NCI-H446 (cell line): ENCODE data around the gene OR6K3.
"Not testable (repeated sequence)": the region's sequence is repeated elsewhere in the genome, so short reads cannot be mapped to it uniquely, and the experiment has no call there.

Experiments
- DNase-seq, 2 experiments: peaks; one replicate each; lab custom pipeline; 2025; lab: John Stamatoyannopoulos, UW

Gene OR6K3

GRCh38 chr1:158720620-158721019 lies at the start of gene OR6K3:
Gene OR6K3 (minus strand): TSS chr1:158720720. CDS start chr1:158718115, 2,605 bp downstream.
- DNase-seq, result no peak

GRCh38 chr1:158754420-158754819 lies 33.9 kb upstream of the OR6K3 start, which contains the start of gene OR6K6:
Gene OR6K6 (plus strand): TSS chr1:158754720. CDS start chr1:158754888, 168 bp downstream.
- no peak for DNase-seq

GRCh38 chr1:158752155-158752712 lies 31.7 kb upstream of the OR6K3 start:
- DNase-seq, result no peak

GRCh38 chr1:158735848-158736247 lies 15.3 kb upstream of the OR6K3 start:
- DNase-seq, result no peak

GRCh38 chr1:158732524-158732923 lies 12.0 kb upstream of the OR6K3 start:
- no peak for DNase-seq

GRCh38 chr1:158731707-158732106 lies 11.2 kb upstream of the OR6K3 start:
- DNase-seq, result no peak

GRCh38 chr1:158730453-158730852 lies 9.9 kb upstream of the OR6K3 start:
- no peak for DNase-seq

GRCh38 chr1:158728510-158729225 lies 8.1 kb upstream of the OR6K3 start:
- no peak for DNase-seq

- DNase-seq, result no peak
These were observed 3.9 kb upstream of the OR6K3 start for GRCh38 chr1:158724442-158724841.

- DNase-seq, result no peak
These were observed 856 bp downstream of the OR6K3 start for GRCh38 chr1:158719664-158720063.

- DNase-seq, result no peak
These were observed 3.2 kb downstream of the OR6K3 start for GRCh38 chr1:158717344-158717743.

- DNase-seq, result no peak
These were observed 4.2 kb downstream of the OR6K3 start for GRCh38 chr1:158716335-158716734.

- DNase-seq, result no peak
These were observed 5.8 kb downstream of the OR6K3 start for GRCh38 chr1:158714754-158715153.

- DNase-seq, result no peak
These were observed 9.4 kb downstream of the OR6K3 start for GRCh38 chr1:158711098-158711497.

GRCh38 chr1:158706096-158706495 lies 14.4 kb downstream of the OR6K3 start:
- no peak for DNase-seq

GRCh38 chr1:158700552-158700951 lies 20.0 kb downstream of the OR6K3 start, which contains the start of gene OR6K2:
Gene OR6K2 (minus strand): TSS chr1:158700652. CDS start chr1:158700652, 0 bp downstream.
- no peak for DNase-seq

- DNase-seq, result no peak
These were observed 25.9 kb downstream of the OR6K3 start for GRCh38 chr1:158694596-158694995.

GRCh38 chr1:158692356-158692755 lies 28.2 kb downstream of the OR6K3 start:
- no peak for DNase-seq

GRCh38 chr1:158691907-158692306 lies 28.6 kb downstream of the OR6K3 start:
- DNase-seq, result no peak

GRCh38 chr1:158691149-158691548 lies 29.4 kb downstream of the OR6K3 start:
- not testable (repeated sequence) for DNase-seq

GRCh38 chr1:158689875-158690274 lies 30.6 kb downstream of the OR6K3 start:
- no peak for DNase-seq

GRCh38 chr1:158689110-158689509 lies 31.4 kb downstream of the OR6K3 start:
- no peak for DNase-seq

- DNase-seq, result not testable (repeated sequence)
These were observed 32.2 kb downstream of the OR6K3 start for GRCh38 chr1:158688343-158688742.

GRCh38 chr1:158687037-158687436 lies 33.5 kb downstream of the OR6K3 start:
- DNase-seq, result no peak
